Testis (tissue), 2 donors: ENCODE measurements around the gene SOCS4.

Experiments used
- CTCF ChIP-seq, 3 experiments: fragments of 450-650 bp in 2 of 3; fragments of 200-600 bp in 1 of 3; sonication (generic) in 1 of 3; IDR thresholded peaks; one replicate each; pipeline ENCODE4 v1.5.1; 2016 to 2019; ENCODE audit warnings: antibody characterized with exemption in 3 of 3, mild to moderate bottlenecking in 2 of 3, moderate library complexity in 1 of 3
- POLR2A ChIP-seq: fragments of 450-650 bp; IDR thresholded peaks from one replicate; pipeline ENCODE4 v1.6.1; 2017; ENCODE audit warnings: antibody characterized with exemption, mild to moderate bottlenecking, moderate library complexity

DNA sequence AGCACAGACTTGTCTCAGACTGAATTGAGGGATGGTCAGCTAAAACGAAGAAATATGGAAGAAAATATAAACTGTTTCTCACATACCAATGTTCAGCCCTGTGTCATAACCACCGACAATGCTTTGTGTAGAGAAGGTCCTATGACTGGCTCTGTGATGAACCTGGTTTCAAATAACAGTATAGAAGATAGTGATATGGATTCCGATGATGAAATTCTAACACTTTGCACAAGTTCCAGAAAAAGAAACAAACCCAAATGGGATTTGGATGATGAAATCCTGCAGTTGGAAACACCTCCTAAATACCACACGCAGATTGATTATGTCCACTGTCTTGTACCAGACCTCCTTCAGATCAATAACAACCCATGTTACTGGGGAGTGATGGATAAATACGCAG, 16.5 kb downstream of the SOCS4 start:
- TF ChIP-seq POLR2A (no peak), CTCF (IDR thresholded peaks at IDR 0.05) (no peak)
